GM12878 (cell line): Measurements from ENCODE around the gene GARIN5B. TPM values are rescaled to one million over a fixed set of nuclear protein-coding genes. Genes with fewer than 3 reads are reported as not detected.

ENCODE experiments used
- ATAC-seq: fragments of 200-7000 bp; cut with Tn5 transposase; 3 replicates; pipeline ENCODE4 v1.9.1; 2020; ENCODE audit warnings: mild to moderate bottlenecking, moderate library complexity
- BruUV-seq: library from RNA; stranded (reverse); fragments of 400-500 nt; replicated peaks from 2 replicates; lab custom pipeline; 2021; lab: Mats Ljungman, UMichigan
- CTCF ChIA-PET: fragments of 300-600 bp; sonication (Branson Sonifier 250); formaldehyde crosslinking; extraction: SDS; loops from one replicate; lab custom pipeline; 2021; ENCODE audit warnings: inconsistent platforms; lab: Yijun Ruan, JAX
- POLR2A ChIA-PET: fragments of 350-600 bp; formaldehyde crosslinking; extraction: SDS; loops from one replicate; lab custom pipeline; 2021; ENCODE audit warnings: inconsistent platforms; lab: Charles Lee
- RAD21 ChIA-PET: fragments of 300-600 bp; sonication (Branson Sonifier 250); formaldehyde crosslinking; loops from one replicate; lab custom pipeline; 2023; ENCODE audit warnings: antibody characterized with exemption; ENCODE audit not compliant: unreplicated experiment; lab: Charles Lee
- SMC1A ChIA-PET: fragments of 300-600 bp; sonication (Branson Sonifier 250); formaldehyde crosslinking; loops from one replicate; lab custom pipeline; 2023; ENCODE audit not compliant: unreplicated experiment, uncharacterized antibody; lab: Charles Lee
- DNase-seq: peaks from one replicate; pipeline ENCODE4 v3.0.0-alpha.2; 2011; ENCODE audit warnings: low read depth, low spot score
- FAIRE-seq: peaks from 3 replicates; lab custom pipeline; 2011; peaks lifted over from hg19 to GRCh38; lab: Jason Lieb, UNC
- H2AFZ ChIP-seq: 2 replicates; pipeline ENCODE4 v1.6.0; 2011; ENCODE audit warnings: low read depth, low read length, control low read depth; ENCODE audit not compliant: control insufficient read depth
- H3K27ac ChIP-seq: 2 replicates; pipeline ENCODE4 v1.5.1; 2011; ENCODE audit warnings: control low read depth; ENCODE audit not compliant: control insufficient read depth, insufficient read depth
- H3K27me3 ChIP-seq, 2 experiments: replicated peaks in 1 of 2; 2 replicates each; pipeline versions ENCODE4 v1.6.0 to v1.6.1; 2011; ENCODE audit warnings: low read length in 1 of 2; ENCODE audit not compliant: control insufficient read depth in 2 of 2, insufficient read depth in 2 of 2
- H3K36me3 ChIP-seq, 2 experiments: 2 replicates each; pipeline ENCODE4 v1.5.1; 2011; ENCODE audit warnings: low read length in 1 of 2; ENCODE audit not compliant: control insufficient read depth in 2 of 2, insufficient read depth in 2 of 2
- H3K4me1 ChIP-seq: 2 replicates; pipeline ENCODE4 v1.6.1; 2011; ENCODE audit warnings: mild to moderate bottlenecking, low read length, moderate library complexity, mixed read lengths; ENCODE audit not compliant: control insufficient read depth, insufficient read depth
- H3K4me2 ChIP-seq: 2 replicates; pipeline ENCODE4 v1.6.0; 2011; ENCODE audit warnings: control low read depth; ENCODE audit not compliant: control insufficient read depth, insufficient read depth
- H3K4me3 ChIP-seq: fragments of 200-600 bp; sonication (generic); 2 replicates; pipeline ENCODE4 v1.5.1; 2016
- H3K79me2 ChIP-seq: 2 replicates; pipeline ENCODE4 v1.6.0; 2011; ENCODE audit warnings: low read length; ENCODE audit not compliant: control insufficient read depth, insufficient read depth
- H3K9ac ChIP-seq: 2 replicates; pipeline ENCODE4 v1.8.0; 2011; ENCODE audit warnings: low read length, control low read depth, mixed read lengths; ENCODE audit not compliant: control insufficient read depth, insufficient read depth
- H3K9me3 ChIP-seq: replicated peaks from 3 replicates; pipeline ENCODE4 v1.5.1; 2011; ENCODE audit warnings: mild to moderate bottlenecking, low read length; ENCODE audit not compliant: control insufficient read depth, insufficient read depth
- H4K20me1 ChIP-seq: 2 replicates; pipeline ENCODE4 v1.6.0; 2011; ENCODE audit not compliant: control insufficient read depth, insufficient read depth
- ATF3 ChIP-seq: IDR thresholded peaks from 2 replicates; pipeline ENCODE4 v1.6.1; 2011; ENCODE audit warnings: low read depth, mild to moderate bottlenecking, low read length, moderate library complexity, borderline replicate concordance; ENCODE audit errors: extremely low read depth
- CHD1 ChIP-seq: IDR thresholded peaks from 2 replicates; pipeline ENCODE4 v1.6.1; 2012; ENCODE audit warnings: low read depth, low read length, improper control_type of control experiment
- E4F1 ChIP-seq: fragments of 450-650 bp; IDR thresholded peaks from 2 replicates; pipeline ENCODE4 v1.6.1; 2018; ENCODE audit warnings: borderline replicate concordance, mild to moderate bottlenecking; ENCODE audit not compliant: partially characterized antibody
- JUND ChIP-seq: IDR thresholded peaks from 2 replicates; pipeline ENCODE4 v1.6.1; 2012; ENCODE audit warnings: low read depth, mild to moderate bottlenecking, low read length, improper control_type of control experiment, moderate library complexity
- NRF1 ChIP-seq: conservative IDR thresholded peaks from 2 replicates; pipeline ENCODE4 v1.6.1; 2011; ENCODE audit warnings: mild to moderate bottlenecking, low read depth, low read length, improper control_type of control experiment
- PML ChIP-seq: IDR thresholded peaks from 2 replicates; pipeline ENCODE4 v1.6.1; 2012; ENCODE audit warnings: low read length, inconsistent platforms
- STAT3 ChIP-seq: IDR thresholded peaks from 2 replicates; pipeline ENCODE4 v1.6.1; 2011; ENCODE audit warnings: low read depth, low read length, improper control_type of control experiment
- WGBS: methylation state at CpG from one replicate; pipeline ENCODE4 v1.1.6; 2016; ENCODE audit warnings: low lambda C conversion rate; ENCODE audit not compliant: insufficient replicate concordance, insufficient coverage; ENCODE audit errors: missing lambda C conversion rate; 5-methylcytosine and 5-hydroxymethylcytosine counted together
- in situ Hi-C: fragments of 300-500 bp; cut with MboI; formaldehyde crosslinking; loops from 9 replicates; pipeline ENCODE4 v1.14.3; 2018; ENCODE audit warnings: mixed read lengths
- intact Hi-C: fragments of 100-400 bp; cut with micrococcal nuclease; formaldehyde crosslinking; loops from one replicate; pipeline ENCODE4 v1.14.2; 2022; ENCODE audit not compliant: unreplicated experiment
- polyA plus RNA-seq, 11 experiments: library from polyadenylated mRNA; depleted of rRNA in 4 of 11; unstranded in 6 of 11; stranded (reverse) in 5 of 11; fragments of >200 nt; fragmentation: Nextera tagmentation in 4 of 11; fragmentation: Illumina TruSeq in 1 of 11; extraction: Ambion mirVana in 4 of 11; extraction: Trizol in 1 of 11; gene quantifications; 1 replicate in 1 of 11; 2 replicates in 10 of 11; pipeline versions ENCODE4 v1.2.1 to v1.2.3, GENCODE V29; 2011 to 2016; ENCODE audit warnings: inconsistent platforms in 2 of 11, missing spikeins in 2 of 11, low read depth in 1 of 11
- total RNA-seq, 4 experiments: library from RNA; depleted of rRNA in 3 of 4; stranded (reverse); fragments of >200 nt in 3 of 4; fragmentation: Illumina TruSeq in 1 of 4; extraction: Trizol in 1 of 4; gene quantifications; 2 replicates each; pipeline versions ENCODE4 v1.2.1 to v1.2.3, GENCODE V29; 2013 to 2021
- TF ChIP-seq, protein P1 (sequence below): fragments of 450-650 bp; IDR thresholded peaks from 2 replicates; pipeline ENCODE4 v1.6.1; 2016; ENCODE audit warnings: mild to moderate bottlenecking, moderate library complexity, borderline replicate concordance
- TF ChIP-seq, protein P2 (sequence below): fragments of 450-650 bp; IDR thresholded peaks from 2 replicates; pipeline ENCODE4 v1.6.1; 2014; ENCODE audit warnings: mild to moderate bottlenecking

The GARIN5B gene
- total and polyA plus RNA-seq, 10 of the 15 experiments (the other 5 are each of a cell fraction or from before 2014, with no cell fraction given): not detected

- TF ChIP-seq E4F1 (no peak), PML (no peak), JUND (no peak)
These were observed 19.0 kb upstream of the GARIN5B start (continued) for GRCh38 chr19:55382013-55382412.

GRCh38 chr19:55379174-55379573, 16.1 kb upstream of the GARIN5B start:
- TF ChIP-seq CHD1 (no peak), NRF1 (no peak), STAT3 (no peak), ATF3 (no peak)
- TF ChIP-seq, protein P1, sequence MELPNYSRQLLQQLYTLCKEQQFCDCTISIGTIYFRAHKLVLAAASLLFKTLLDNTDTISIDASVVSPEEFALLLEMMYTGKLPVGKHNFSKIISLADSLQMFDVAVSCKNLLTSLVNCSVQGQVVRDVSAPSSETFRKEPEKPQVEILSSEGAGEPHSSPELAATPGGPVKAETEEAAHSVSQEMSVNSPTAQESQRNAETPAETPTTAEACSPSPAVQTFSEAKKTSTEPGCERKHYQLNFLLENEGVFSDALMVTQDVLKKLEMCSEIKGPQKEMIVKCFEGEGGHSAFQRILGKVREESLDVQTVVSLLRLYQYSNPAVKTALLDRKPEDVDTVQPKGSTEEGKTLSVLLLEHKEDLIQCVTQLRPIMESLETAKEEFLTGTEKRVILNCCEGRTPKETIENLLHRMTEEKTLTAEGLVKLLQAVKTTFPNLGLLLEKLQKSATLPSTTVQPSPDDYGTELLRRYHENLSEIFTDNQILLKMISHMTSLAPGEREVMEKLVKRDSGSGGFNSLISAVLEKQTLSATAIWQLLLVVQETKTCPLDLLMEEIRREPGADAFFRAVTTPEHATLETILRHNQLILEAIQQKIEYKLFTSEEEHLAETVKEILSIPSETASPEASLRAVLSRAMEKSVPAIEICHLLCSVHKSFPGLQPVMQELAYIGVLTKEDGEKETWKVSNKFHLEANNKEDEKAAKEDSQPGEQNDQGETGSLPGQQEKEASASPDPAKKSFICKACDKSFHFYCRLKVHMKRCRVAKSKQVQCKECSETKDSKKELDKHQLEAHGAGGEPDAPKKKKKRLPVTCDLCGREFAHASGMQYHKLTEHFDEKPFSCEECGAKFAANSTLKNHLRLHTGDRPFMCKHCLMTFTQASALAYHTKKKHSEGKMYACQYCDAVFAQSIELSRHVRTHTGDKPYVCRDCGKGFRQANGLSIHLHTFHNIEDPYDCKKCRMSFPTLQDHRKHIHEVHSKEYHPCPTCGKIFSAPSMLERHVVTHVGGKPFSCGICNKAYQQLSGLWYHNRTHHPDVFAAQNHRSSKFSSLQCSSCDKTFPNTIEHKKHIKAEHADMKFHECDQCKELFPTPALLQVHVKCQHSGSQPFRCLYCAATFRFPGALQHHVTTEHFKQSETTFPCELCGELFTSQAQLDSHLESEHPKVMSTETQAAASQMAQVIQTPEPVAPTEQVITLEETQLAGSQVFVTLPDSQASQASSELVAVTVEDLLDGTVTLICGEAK: no peak
- TF ChIP-seq, protein P2, sequence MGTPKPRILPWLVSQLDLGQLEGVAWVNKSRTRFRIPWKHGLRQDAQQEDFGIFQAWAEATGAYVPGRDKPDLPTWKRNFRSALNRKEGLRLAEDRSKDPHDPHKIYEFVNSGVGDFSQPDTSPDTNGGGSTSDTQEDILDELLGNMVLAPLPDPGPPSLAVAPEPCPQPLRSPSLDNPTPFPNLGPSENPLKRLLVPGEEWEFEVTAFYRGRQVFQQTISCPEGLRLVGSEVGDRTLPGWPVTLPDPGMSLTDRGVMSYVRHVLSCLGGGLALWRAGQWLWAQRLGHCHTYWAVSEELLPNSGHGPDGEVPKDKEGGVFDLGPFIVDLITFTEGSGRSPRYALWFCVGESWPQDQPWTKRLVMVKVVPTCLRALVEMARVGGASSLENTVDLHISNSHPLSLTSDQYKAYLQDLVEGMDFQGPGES: no peak
- TF ChIP-seq, all 136 proteins: peak for 0
- H3K9ac ChIP-seq: no peak overlapping the region
- WGBS: 60% methylated on average over 11 of the region's 11 CpGs
- intact Hi-C loops: no loop called here
- ChIA-PET RAD21 (no interaction called here), CTCF (interaction anchor here (1.6 kb wide), 1 partner anchor 78 kb away, joined by 4 read pairs; no protein-coding TSS in a partner anchor), SMC1A (no interaction called here), POLR2A (no interaction called here)
- no peak overlapping the region for H3K27ac ChIP-seq
- no peak overlapping the region for H3K4me2 ChIP-seq
- H3K4me1 ChIP-seq: peaks cover 8% of the 10 kb centered on the region
- ATAC-seq (no peak), DNase-seq (no peak), FAIRE-seq (no peak)
- BruUV-seq: no TSS peak
- H3K9me3 ChIP-seq: no peaks in the 10 kb centered on the region
- no peaks in the 10 kb centered on the region for H3K27me3 ChIP-seq
- no peak overlapping the region for H2AFZ ChIP-seq
- no peaks in the 10 kb centered on the region for H3K36me3 ChIP-seq
- H3K79me2 ChIP-seq: peaks cover 7% of the 10 kb centered on the region
- in situ Hi-C loops: no loop called here
- no peak overlapping the region for H3K4me3 ChIP-seq
- H4K20me1 ChIP-seq: no peaks in the 10 kb centered on the region
